ENCODE measurements around the gene CAMK1G. TPM values are rescaled to one million over a fixed set of nuclear protein-coding genes. Genes with fewer than 3 reads are reported as not detected.

Gene CAMK1G
- total and polyA plus RNA-seq, 3 donors from 2014 or later, result 1.1 to 2.0 (median 1.4) TPM

DNA sequence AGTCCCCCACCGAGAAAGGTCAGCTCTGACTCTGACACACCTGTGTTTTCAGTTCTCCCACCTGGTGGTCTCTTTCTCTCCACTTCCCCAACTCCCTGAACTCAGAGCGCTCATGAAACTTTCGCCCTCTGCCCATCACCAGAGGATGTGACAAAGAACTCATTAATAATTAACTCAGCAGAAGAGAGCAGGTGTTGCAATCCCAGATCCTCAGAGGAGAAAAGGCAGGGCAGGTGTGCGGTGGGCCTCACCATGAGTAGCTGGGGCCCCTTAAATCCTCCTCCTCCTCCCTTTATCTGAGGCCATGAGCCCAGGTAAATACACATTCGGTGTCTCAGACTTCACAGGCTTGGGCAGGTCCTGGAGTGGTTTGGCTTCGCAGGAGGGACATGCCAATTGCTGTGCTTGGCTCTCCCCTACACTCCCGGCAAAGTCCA, 70.4 kb downstream of the CAMK1G start:
- TF ChIP-seq POLR2A (IDR thresholded peaks at IDR 0.05), result no peak
- TF ChIP-seq, protein P1, sequence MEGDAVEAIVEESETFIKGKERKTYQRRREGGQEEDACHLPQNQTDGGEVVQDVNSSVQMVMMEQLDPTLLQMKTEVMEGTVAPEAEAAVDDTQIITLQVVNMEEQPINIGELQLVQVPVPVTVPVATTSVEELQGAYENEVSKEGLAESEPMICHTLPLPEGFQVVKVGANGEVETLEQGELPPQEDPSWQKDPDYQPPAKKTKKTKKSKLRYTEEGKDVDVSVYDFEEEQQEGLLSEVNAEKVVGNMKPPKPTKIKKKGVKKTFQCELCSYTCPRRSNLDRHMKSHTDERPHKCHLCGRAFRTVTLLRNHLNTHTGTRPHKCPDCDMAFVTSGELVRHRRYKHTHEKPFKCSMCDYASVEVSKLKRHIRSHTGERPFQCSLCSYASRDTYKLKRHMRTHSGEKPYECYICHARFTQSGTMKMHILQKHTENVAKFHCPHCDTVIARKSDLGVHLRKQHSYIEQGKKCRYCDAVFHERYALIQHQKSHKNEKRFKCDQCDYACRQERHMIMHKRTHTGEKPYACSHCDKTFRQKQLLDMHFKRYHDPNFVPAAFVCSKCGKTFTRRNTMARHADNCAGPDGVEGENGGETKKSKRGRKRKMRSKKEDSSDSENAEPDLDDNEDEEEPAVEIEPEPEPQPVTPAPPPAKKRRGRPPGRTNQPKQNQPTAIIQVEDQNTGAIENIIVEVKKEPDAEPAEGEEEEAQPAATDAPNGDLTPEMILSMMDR (IDR thresholded peaks at IDR 0.05), result no peak
- H3K4me3 ChIP-seq, result no peak overlapping the region
- H3K27me3 ChIP-seq, result no peaks in the 10 kb centered on the region
- no peak overlapping the region for H3K27ac ChIP-seq
- peaks cover 12% of the 10 kb centered on the region for H3K4me1 ChIP-seq
- no peaks in the 10 kb centered on the region for H3K36me3 ChIP-seq (ENCODE audit: low read depth, missing control alignments)
- intact Hi-C loops (cut with DNase I; ENCODE audit: low total_unique reads), result no loop called here
- 93 to 95% methylated on average over 5 to 7 of the region's 7 CpGs for WGBS, 2 donors
- H3K9me3 ChIP-seq, result no peaks in the 10 kb centered on the region
- DNase-seq, result no peak

DNA sequence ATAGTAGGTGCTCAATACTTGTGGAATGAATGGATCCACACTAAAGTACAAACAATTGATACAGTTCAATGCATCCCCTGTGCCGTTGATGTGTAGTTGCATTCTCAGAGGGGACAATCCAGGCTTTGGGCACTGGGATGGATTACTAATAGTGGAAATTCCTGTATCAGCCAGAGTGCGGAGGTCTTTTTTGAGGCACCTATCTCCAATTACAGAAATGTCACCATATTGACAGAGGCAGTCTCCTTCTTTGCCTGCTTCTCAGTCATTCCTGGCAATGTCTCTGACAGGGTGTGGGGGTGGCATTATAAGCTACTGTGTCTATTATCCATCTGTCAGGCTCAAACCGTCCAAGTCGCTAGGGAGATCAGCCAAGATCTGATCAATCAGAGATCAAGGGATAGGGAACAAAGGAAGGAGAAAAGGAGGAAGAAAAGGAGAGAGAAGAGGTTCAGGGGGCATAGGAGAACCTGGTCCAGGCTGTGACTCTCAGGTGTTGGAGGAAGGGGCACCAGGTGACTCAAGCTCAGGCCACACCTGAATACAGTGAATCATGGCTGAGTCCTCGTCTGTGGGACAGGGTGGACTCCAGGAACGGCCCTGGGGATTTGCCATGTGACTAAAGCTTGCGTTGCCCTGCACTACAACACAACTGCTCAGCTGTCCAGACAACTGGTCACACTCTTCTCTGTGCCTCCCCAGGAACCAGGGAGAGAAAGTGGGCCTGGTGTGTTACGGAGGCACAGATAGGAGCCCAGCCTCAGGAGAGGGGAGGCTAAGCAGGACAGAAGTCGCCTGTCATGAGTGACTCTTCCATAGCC, 72.1 kb downstream of the CAMK1G start:
- WGBS, 2 donors, result 81 to 90% methylated on average over 9 of the region's 9 CpGs
- Histone ChIP-seq H3K4me1 (peaks cover 9% of the 10 kb centered on the region), H3K27me3 (no peaks in the 10 kb centered on the region), H3K27ac (no peak overlapping the region), H3K36me3 (ENCODE audit: low read depth, missing control alignments) (no peaks in the 10 kb centered on the region), H3K9me3 (no peaks in the 10 kb centered on the region), H3K4me3 (no peak overlapping the region)
- no peak for DNase-seq
- intact Hi-C loops (cut with DNase I; ENCODE audit: low total_unique reads), result no loop called here
- TF ChIP-seq, protein P1 (IDR thresholded peaks at IDR 0.05), result no peak
- no peak for TF ChIP-seq POLR2A (IDR thresholded peaks at IDR 0.05)

DNA sequence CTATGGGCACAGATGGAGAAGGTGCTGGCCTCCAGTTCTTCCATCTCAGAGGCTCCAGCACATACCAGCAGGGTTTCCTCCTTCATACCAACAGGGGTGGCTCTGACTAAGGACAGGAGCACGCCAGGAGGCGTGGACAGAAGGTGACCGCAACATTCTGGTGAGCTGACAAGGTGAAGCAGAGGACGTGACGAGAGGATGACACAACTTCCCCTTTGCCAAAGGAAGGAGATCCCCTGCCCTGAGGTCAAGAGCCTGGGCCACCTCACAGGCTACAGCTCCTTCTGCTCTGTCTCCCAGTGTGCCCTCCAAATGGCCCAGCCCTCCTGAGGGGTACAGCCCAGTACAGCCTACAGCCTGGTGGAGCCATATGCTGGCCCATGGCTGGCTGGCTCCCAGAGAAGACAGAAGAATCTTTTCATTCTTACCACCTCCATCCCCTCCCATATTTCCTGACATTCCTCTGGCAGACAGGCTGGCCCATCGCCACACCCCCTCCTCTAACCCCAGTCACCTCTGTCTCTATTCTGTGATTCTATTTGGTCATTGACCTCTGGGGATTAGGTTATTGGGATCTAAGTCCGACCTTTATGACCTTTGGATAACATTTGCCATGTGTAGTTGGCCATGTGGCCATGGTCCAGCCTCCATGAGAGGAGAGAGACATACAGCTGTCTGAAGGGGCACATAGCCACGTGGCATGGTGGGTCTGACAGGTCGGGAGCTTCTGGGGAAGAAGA, 73.8 kb downstream of the CAMK1G start:
- WGBS, 2 donors, result 88 to 95% methylated on average over 9 of the region's 9 CpGs
- no peaks in the 10 kb centered on the region for H3K27me3 ChIP-seq
- no peaks in the 10 kb centered on the region for H3K36me3 ChIP-seq (ENCODE audit: low read depth, missing control alignments)

DNA sequence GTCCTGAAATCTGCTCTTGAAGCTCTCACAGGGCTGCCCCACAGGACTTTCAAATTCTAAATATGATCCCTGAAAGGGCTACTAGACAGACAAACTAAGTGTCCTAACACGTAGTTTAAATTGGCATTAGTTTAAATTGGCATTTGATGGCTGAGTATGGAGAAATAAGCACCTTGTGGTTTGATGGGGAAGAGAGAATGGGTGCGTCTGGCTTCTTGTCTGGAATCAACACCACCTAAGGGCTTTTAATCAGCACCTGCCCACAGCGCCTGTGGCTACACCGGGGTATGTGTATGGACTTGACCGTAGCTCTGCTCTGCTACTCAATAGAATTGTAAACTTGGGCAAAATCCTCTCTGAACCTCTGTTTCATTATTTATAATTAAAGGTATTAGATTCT, 74.4 kb downstream of the CAMK1G start:
- Histone ChIP-seq H3K36me3 (ENCODE audit: low read depth, missing control alignments) (no peaks in the 10 kb centered on the region), H3K27ac (no peak overlapping the region), H3K27me3 (no peaks in the 10 kb centered on the region), H3K9me3 (no peaks in the 10 kb centered on the region), H3K4me3 (no peak overlapping the region), H3K4me1 (peaks cover 5% of the 10 kb centered on the region)
- no peak for TF ChIP-seq POLR2A (IDR thresholded peaks at IDR 0.05)
- TF ChIP-seq, protein P1 (IDR thresholded peaks at IDR 0.05), result no peak
- WGBS, 2 donors, result 95 to 96% methylated on average over 5 of the region's 5 CpGs
- DNase-seq, result no peak
- intact Hi-C loops (cut with DNase I; ENCODE audit: low total_unique reads), result no loop called here

More for the DNA sequence above, 73.8 kb downstream of the CAMK1G start:
- Histone ChIP-seq H3K9me3 (no peaks in the 10 kb centered on the region), H3K4me1 (peaks cover 9% of the 10 kb centered on the region), H3K27ac (no peak overlapping the region), H3K4me3 (no peak overlapping the region)
- intact Hi-C loops (cut with DNase I; ENCODE audit: low total_unique reads), result no loop called here
- DNase-seq, result no peak
- TF ChIP-seq, protein P1 (IDR thresholded peaks at IDR 0.05), result no peak
- TF ChIP-seq POLR2A (IDR thresholded peaks at IDR 0.05), result no peak

Measured in testis (tissue), 3 donors.